HepG2 (cell line): Measurements from ENCODE around the gene KCNK7. TPM values are rescaled to one million over a fixed set of nuclear protein-coding genes. Genes with fewer than 3 reads are reported as not detected.

ENCODE experiments used
- CCAR2 ChIP-seq: fragments of 200-400 bp; formaldehyde crosslinking; optimal IDR thresholded peaks from 2 replicates; pipeline ENCODE3; 2018; ENCODE audit warnings: low read depth, mild to moderate bottlenecking, low read length, moderate library complexity
- CENPBD1 ChIP-seq: sonication (generic); formaldehyde crosslinking; IDR thresholded peaks from 2 replicates; pipeline ENCODE4 v1.8.0; 2022; ENCODE audit warnings: missing genetic modification reagents, low read depth, mild to moderate bottlenecking, borderline replicate concordance
- DR1 ChIP-seq: sonication (generic); formaldehyde crosslinking; IDR thresholded peaks from 2 replicates; pipeline ENCODE4 v1.8.0; 2021; ENCODE audit warnings: mild to moderate bottlenecking, missing genetic modification reagents, inconsistent platforms
- FOXA3 ChIP-seq: IDR thresholded peaks from 2 replicates; pipeline ENCODE4 v1.6.1; 2016; ENCODE audit warnings: missing genetic modification reagents, missing compliant biosample characterization
- HOXA7 ChIP-seq: sonication (generic); formaldehyde crosslinking; IDR thresholded peaks from 2 replicates; pipeline ENCODE4 v1.8.1; 2022; ENCODE audit warnings: mild to moderate bottlenecking, missing genetic modification reagents, moderate library complexity
- MXI1 ChIP-seq: IDR thresholded peaks from 3 replicates; pipeline ENCODE4 v1.6.1; 2012; ENCODE audit warnings: low read depth, low read length, inconsistent platforms, borderline replicate concordance
- NCOA5 ChIP-seq: sonication (generic); formaldehyde crosslinking; IDR thresholded peaks from 2 replicates; pipeline ENCODE4 v1.4.0; 2020; ENCODE audit warnings: missing genetic modification reagents
- PCBP1 ChIP-seq: fragments of 200-400 bp; formaldehyde crosslinking; IDR thresholded peaks from 2 replicates; pipeline ENCODE4 v1.6.1; 2017; ENCODE audit warnings: mild to moderate bottlenecking, low read depth, low read length, borderline replicate concordance
- REL ChIP-seq: sonication (generic); formaldehyde crosslinking; conservative IDR thresholded peaks from 2 replicates; pipeline ENCODE4 v1.8.0; 2022; ENCODE audit warnings: mild to moderate bottlenecking, missing genetic modification reagents, moderate library complexity
- SP140L ChIP-seq: sonication (generic); formaldehyde crosslinking; IDR thresholded peaks from 2 replicates; pipeline ENCODE4 v1.4.0; 2020; ENCODE audit warnings: missing genetic modification reagents, borderline replicate concordance
- ZBTB44 ChIP-seq: sonication (generic); formaldehyde crosslinking; IDR thresholded peaks from 2 replicates; pipeline ENCODE4 v1.4.0; 2020; ENCODE audit warnings: missing genetic modification reagents
- ZNF281 ChIP-seq: sonication (generic); formaldehyde crosslinking; IDR thresholded peaks from 2 replicates; pipeline ENCODE4 v1.4.0; 2020; ENCODE audit warnings: missing genetic modification reagents, borderline replicate concordance
- ZNF562 ChIP-seq: sonication (generic); formaldehyde crosslinking; IDR thresholded peaks from 2 replicates; pipeline ENCODE4 v1.8.0; 2022; ENCODE audit warnings: missing genetic modification reagents, borderline replicate concordance
- ZNF589 ChIP-seq: sonication (generic); formaldehyde crosslinking; conservative IDR thresholded peaks from 2 replicates; pipeline ENCODE4 v1.8.0; 2022; ENCODE audit warnings: mild to moderate bottlenecking, moderate library complexity, missing genetic modification reagents
- ZSCAN12 ChIP-seq: sonication (generic); formaldehyde crosslinking; IDR thresholded peaks from 2 replicates; pipeline ENCODE4 v1.9.0; 2021; ENCODE audit warnings: mild to moderate bottlenecking, missing genetic modification reagents
- ZSCAN30 ChIP-seq: sonication (generic); formaldehyde crosslinking; IDR thresholded peaks from 2 replicates; pipeline ENCODE4 v1.5.0; 2020; ENCODE audit warnings: mild to moderate bottlenecking, missing genetic modification reagents
- ZSCAN9 ChIP-seq: IDR thresholded peaks from 2 replicates; pipeline ENCODE4 v1.6.1; 2016; ENCODE audit warnings: borderline replicate concordance
- polyA plus RNA-seq, 8 experiments: library from polyadenylated mRNA; depleted of rRNA in 3 of 8; stranded (reverse) in 7 of 8; unstranded in 1 of 8; fragments of >200 nt; fragmentation: Illumina TruSeq in 4 of 8; extraction: Trizol in 4 of 8; gene quantifications; 2 replicates each; pipeline versions ENCODE4 v1.2.1 to v1.2.3, GENCODE V29; 2011 to 2016; ENCODE audit warnings: low read depth in 4 of 8, missing spikeins in 1 of 8, mixed read lengths in 1 of 8; ENCODE audit not compliant: insufficient read depth in 1 of 8
- total RNA-seq, 5 experiments: library from RNA; depleted of rRNA; stranded (reverse); fragments of >200 nt; fragmentation: Illumina TruSeq; extraction: Trizol; gene quantifications; 2 replicates each; pipeline ENCODE4 v1.2.3, GENCODE V29; 2016; ENCODE audit warnings: low read depth in 1 of 5
- TF ChIP-seq, protein P1 (sequence below): sonication (generic); formaldehyde crosslinking; IDR thresholded peaks from 2 replicates; pipeline ENCODE4 v1.4.0; 2020; ENCODE audit warnings: missing genetic modification reagents
- TF ChIP-seq, protein P2 (sequence below): sonication (generic); formaldehyde crosslinking; IDR thresholded peaks from 2 replicates; pipeline ENCODE4 v1.4.0; 2020; ENCODE audit warnings: mild to moderate bottlenecking, missing genetic modification reagents

Gene KCNK7
- total and polyA plus RNA-seq, 2 of the 13 experiments (the other 11 are each of a cell fraction or from before 2014, with no cell fraction given) = 0.11 TPM; not detected in 1

DNA sequence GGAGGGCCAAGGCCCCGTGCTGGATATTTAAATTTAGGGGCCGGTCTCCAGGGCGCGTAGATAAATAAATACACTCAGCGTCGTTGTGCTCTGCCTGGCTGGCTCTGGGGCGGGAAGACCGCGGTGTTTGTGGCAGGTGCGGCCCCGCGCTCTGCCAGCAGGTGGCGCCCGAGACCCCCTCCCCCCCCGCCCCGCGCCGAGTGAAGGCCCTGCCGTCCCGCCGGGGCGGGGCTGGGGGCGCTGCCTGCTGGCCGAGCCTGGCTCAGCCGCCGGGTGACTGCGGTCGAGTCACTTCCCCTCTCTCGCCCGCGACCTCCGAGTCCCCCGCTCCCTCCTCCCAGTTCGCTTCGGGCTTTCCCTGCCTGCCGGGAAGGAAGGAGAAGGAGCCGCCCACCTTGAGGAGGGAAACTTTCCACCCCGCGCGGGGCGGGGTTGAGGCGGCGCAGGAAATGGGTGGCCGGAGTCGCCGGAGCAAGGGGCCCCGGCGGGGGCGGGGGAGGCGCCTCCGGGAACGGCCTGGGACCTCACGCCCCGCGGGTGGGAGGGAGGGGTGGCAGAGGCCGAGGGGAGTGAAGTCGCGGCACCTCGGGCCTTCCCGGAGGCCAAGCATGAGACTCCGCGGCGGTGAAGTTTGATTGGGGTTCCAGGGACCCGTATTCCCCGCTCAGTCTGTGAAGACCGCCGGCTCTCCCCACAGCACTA lies 21.3 kb downstream of the KCNK7 start (continued):
- TF ChIP-seq, protein P1, sequence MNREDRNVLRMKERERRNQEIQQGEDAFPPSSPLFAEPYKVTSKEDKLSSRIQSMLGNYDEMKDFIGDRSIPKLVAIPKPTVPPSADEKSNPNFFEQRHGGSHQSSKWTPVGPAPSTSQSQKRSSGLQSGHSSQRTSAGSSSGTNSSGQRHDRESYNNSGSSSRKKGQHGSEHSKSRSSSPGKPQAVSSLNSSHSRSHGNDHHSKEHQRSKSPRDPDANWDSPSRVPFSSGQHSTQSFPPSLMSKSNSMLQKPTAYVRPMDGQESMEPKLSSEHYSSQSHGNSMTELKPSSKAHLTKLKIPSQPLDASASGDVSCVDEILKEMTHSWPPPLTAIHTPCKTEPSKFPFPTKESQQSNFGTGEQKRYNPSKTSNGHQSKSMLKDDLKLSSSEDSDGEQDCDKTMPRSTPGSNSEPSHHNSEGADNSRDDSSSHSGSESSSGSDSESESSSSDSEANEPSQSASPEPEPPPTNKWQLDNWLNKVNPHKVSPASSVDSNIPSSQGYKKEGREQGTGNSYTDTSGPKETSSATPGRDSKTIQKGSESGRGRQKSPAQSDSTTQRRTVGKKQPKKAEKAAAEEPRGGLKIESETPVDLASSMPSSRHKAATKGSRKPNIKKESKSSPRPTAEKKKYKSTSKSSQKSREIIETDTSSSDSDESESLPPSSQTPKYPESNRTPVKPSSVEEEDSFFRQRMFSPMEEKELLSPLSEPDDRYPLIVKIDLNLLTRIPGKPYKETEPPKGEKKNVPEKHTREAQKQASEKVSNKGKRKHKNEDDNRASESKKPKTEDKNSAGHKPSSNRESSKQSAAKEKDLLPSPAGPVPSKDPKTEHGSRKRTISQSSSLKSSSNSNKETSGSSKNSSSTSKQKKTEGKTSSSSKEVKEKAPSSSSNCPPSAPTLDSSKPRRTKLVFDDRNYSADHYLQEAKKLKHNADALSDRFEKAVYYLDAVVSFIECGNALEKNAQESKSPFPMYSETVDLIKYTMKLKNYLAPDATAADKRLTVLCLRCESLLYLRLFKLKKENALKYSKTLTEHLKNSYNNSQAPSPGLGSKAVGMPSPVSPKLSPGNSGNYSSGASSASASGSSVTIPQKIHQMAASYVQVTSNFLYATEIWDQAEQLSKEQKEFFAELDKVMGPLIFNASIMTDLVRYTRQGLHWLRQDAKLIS (CRISPR knock-in tag) = no peak
- TF ChIP-seq ZNF589 (CRISPR knock-in tag) = no peak
- no peak for TF ChIP-seq REL
- no peak for TF ChIP-seq ZNF281
- TF ChIP-seq FOXA3 (CRISPR knock-in tag) = no peak
- TF ChIP-seq ZNF562 = no peak
- no peak for TF ChIP-seq CENPBD1
- TF ChIP-seq ZSCAN12 = no peak
- TF ChIP-seq, protein P2, sequence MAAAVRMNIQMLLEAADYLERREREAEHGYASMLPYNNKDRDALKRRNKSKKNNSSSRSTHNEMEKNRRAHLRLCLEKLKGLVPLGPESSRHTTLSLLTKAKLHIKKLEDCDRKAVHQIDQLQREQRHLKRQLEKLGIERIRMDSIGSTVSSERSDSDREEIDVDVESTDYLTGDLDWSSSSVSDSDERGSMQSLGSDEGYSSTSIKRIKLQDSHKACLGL (CRISPR knock-in tag) = peak; percentile 42; the same call in 1 of the 2 replicates
- peak; percentile 12; the same call in 1 of the 3 replicates for TF ChIP-seq MXI1
- TF ChIP-seq PCBP1 = no peak
- TF ChIP-seq ZBTB44 = no peak
- TF ChIP-seq HOXA7 = no peak
- no peak for TF ChIP-seq NCOA5 (CRISPR knock-in tag)
- TF ChIP-seq DR1 = no peak
- TF ChIP-seq ZSCAN9 (CRISPR knock-in tag) = no peak
- no peak for TF ChIP-seq CCAR2
- TF ChIP-seq ZSCAN30 (CRISPR knock-in tag) = no peak
- no peak for TF ChIP-seq SP140L (CRISPR knock-in tag)
